B cell (primary cell): Measurements from ENCODE around the gene HGS. TPM values are rescaled to one million over a fixed set of nuclear protein-coding genes. Genes with fewer than 3 reads are reported as not detected.

Experiments
- ATAC-seq: fragments of 200-7000 bp; cut with Tn5 transposase; one replicate; pipeline ENCODE4 v1.10.0; 2021; ENCODE audit warnings: low read depth, mild to moderate bottlenecking, moderate number of reproducible peaks, moderate library complexity
- CTCF ChIA-PET: fragments of 350-600 bp; sonication (Branson Sonifier 250); formaldehyde crosslinking; loops from one replicate; lab custom pipeline; 2021; ENCODE audit warnings: antibody characterized with exemption, inconsistent platforms; lab: Charles Lee
- POLR2A ChIA-PET: fragments of 350-600 bp; sonication (Branson Sonifier 250); formaldehyde crosslinking; loops from one replicate; lab custom pipeline; 2021; ENCODE audit warnings: antibody characterized with exemption; lab: Charles Lee
- DNase-seq: peaks from one replicate; pipeline ENCODE4 v3.0.0; 2013
- H2AFZ ChIP-seq: 2 replicates; pipeline ENCODE4 v1.6.1; 2012; ENCODE audit warnings: mild to moderate bottlenecking, low read depth, low read length; ENCODE audit not compliant: insufficient read depth, poor library complexity, severe bottlenecking
- H3K27ac ChIP-seq, 2 donors: 1 replicate in 1 of 2; 2 replicates in 1 of 2; pipeline ENCODE4 v1.5.1; 2012 to 2013; ENCODE audit warnings: low read length in 2 of 2, mild to moderate bottlenecking in 2 of 2, moderate library complexity in 1 of 2
- H3K27me3 ChIP-seq, 4 experiments: fragments of 200-600 bp in 1 of 4; sonication (generic) in 1 of 4; replicated peaks in 1 of 4; 1 replicate in 2 of 4; 2 replicates in 2 of 4; pipeline versions ENCODE4 v1.6.1 to v1.7.0; 2013 to 2016; ENCODE audit warnings: low read length in 3 of 4, mild to moderate bottlenecking in 2 of 4, mixed read lengths in 1 of 4, moderate library complexity in 1 of 4; ENCODE audit not compliant: insufficient read depth in 4 of 4, control insufficient read depth in 3 of 4; ENCODE audit errors: control extremely low read depth in 1 of 4
- H3K36me3 ChIP-seq, 2 experiments: replicated peaks in 1 of 2; 1 replicate in 1 of 2; 2 replicates in 1 of 2; pipeline versions ENCODE4 v1.6.1 to v1.7.1; 2013; ENCODE audit warnings: low read length in 1 of 2; ENCODE audit not compliant: insufficient read depth in 2 of 2, control insufficient read depth in 1 of 2; ENCODE audit errors: control extremely low read depth in 1 of 2, extremely low read depth in 1 of 2
- H3K4me1 ChIP-seq, 2 donors: fragments of 200-600 bp in 1 of 2; sonication (generic) in 1 of 2; 1 replicate in 1 of 2; 2 replicates in 1 of 2; pipeline versions ENCODE4 v1.5.1 to v1.6.1; 2013 to 2017; ENCODE audit warnings: low read length in 2 of 2; ENCODE audit not compliant: control insufficient read depth in 2 of 2, insufficient read depth in 2 of 2
- H3K4me2 ChIP-seq: replicated peaks from 2 replicates; pipeline ENCODE3; 2012; ENCODE audit warnings: mild to moderate bottlenecking, low read depth, low read length; ENCODE audit not compliant: poor library complexity, severe bottlenecking
- H3K4me3 ChIP-seq, 5 experiments: fragments of 200-600 bp in 1 of 5; sonication (generic) in 1 of 5; 1 replicate in 3 of 5; 2 replicates in 2 of 5; pipeline versions ENCODE4 v1.5.1 to v1.7.0; 2011 to 2016; ENCODE audit warnings: low read length in 4 of 5, mild to moderate bottlenecking in 4 of 5, low read depth in 2 of 5, control low read depth in 1 of 5, moderate library complexity in 1 of 5; ENCODE audit not compliant: insufficient read depth in 1 of 5; ENCODE audit errors: control extremely low read depth in 1 of 5, extremely low read depth in 1 of 5
- H3K79me2 ChIP-seq: fragments of 200-600 bp; sonication (generic); one replicate; pipeline ENCODE4 v1.6.0; 2016; ENCODE audit warnings: low read length; ENCODE audit not compliant: control insufficient read depth, insufficient read depth
- H3K9ac ChIP-seq: fragments of 200-600 bp; sonication (generic); 2 replicates; pipeline ENCODE4 v1.6.1; 2017; ENCODE audit warnings: mild to moderate bottlenecking, low read length, moderate library complexity
- H3K9me3 ChIP-seq, 3 donors: one replicate each; pipeline versions ENCODE4 v1.6.1 to v1.7.1; 2013; ENCODE audit warnings: low read length in 2 of 3; ENCODE audit not compliant: control insufficient read depth in 2 of 3, insufficient read depth in 1 of 3; ENCODE audit errors: control extremely low read depth in 1 of 3
- H4K20me1 ChIP-seq: 2 replicates; pipeline ENCODE4 v1.6.0; 2012; ENCODE audit warnings: mild to moderate bottlenecking, low read length; ENCODE audit not compliant: insufficient read depth, control insufficient read depth, poor library complexity, severe bottlenecking
- H3K27ac Mint-ChIP-seq: one replicate; pipeline ENCODE4 v1.8.0; 2021; ENCODE audit warnings: mixed read lengths
- H3K27me3 Mint-ChIP-seq: one replicate; pipeline ENCODE4 v1.8.0; 2021; ENCODE audit warnings: mixed read lengths
- H3K4me1 Mint-ChIP-seq: one replicate; pipeline ENCODE4 v1.8.0; 2021; ENCODE audit warnings: mixed read lengths
- H3K4me3 Mint-ChIP-seq: one replicate; pipeline ENCODE4 v1.8.0; 2021; ENCODE audit warnings: mixed read lengths
- H3K9me3 Mint-ChIP-seq: one replicate; pipeline ENCODE4 v1.8.0; 2022; ENCODE audit warnings: mixed read lengths; ENCODE audit not compliant: insufficient read depth
- CTCF ChIP-seq: fragments of 200-600 bp; IDR thresholded peaks from one replicate; pipeline ENCODE4 v1.8.0; 2022; ENCODE audit warnings: antibody characterized with exemption, mild to moderate bottlenecking
- EZH2 ChIP-seq: IDR thresholded peaks from 2 replicates; pipeline ENCODE4 v1.6.1; 2012; ENCODE audit warnings: borderline replicate concordance, low read depth, mild to moderate bottlenecking, moderate library complexity, low read length; ENCODE audit not compliant: insufficient read depth, poor library complexity, severe bottlenecking
- WGBS: methylation state at CpG from one replicate; pipeline ENCODE4 v1.1.5; 2013; ENCODE audit warnings: missing lambda C conversion rate; ENCODE audit not compliant: insufficient coverage; 5-methylcytosine and 5-hydroxymethylcytosine counted together
- intact Hi-C: fragments of 100-400 bp; cut with micrococcal nuclease; formaldehyde crosslinking; loops from one replicate; pipeline ENCODE4 v1.10.0; 2022
- polyA plus RNA-seq: library from polyadenylated mRNA; depleted of rRNA; stranded (reverse); fragments of >200 nt; gene quantifications from 2 replicates; pipeline ENCODE4 v1.2.3, GENCODE V29; 2012
- total RNA-seq, 2 donors: library from RNA; stranded (reverse); fragments of 120-200 nt in 1 of 2; gene quantifications; 1 replicate in 1 of 2; 2 replicates in 1 of 2; pipeline versions ENCODE4 v1.2.3 to v1.2.4, GENCODE V29; 2013 to 2022

HGS gene
- total and polyA plus RNA-seq, 2 donors (not counting 1 experiment from before 2014, with no cell fraction given), result 184 to 220 TPM

GRCh38 chr17:81688616-81689015 lies 4.8 kb downstream of the HGS start:
- H3K9me3 ChIP-seq, result no peaks in the 10 kb centered on the region
- no peaks in the 10 kb centered on the region for H3K27me3 ChIP-seq
- DNase-seq (no peak), ATAC-seq (no peak)
- H3K4me3 ChIP-seq, result no peak overlapping the region
- WGBS, result 89% methylated on average over 9 of the region's 14 CpGs
- peaks cover 88% of the 10 kb centered on the region for H4K20me1 ChIP-seq
- H2AFZ ChIP-seq, result no peak overlapping the region
- no peaks in the 10 kb centered on the region for H3K9me3 Mint-ChIP-seq
- ChIA-PET CTCF (no interaction called here), POLR2A (no interaction called here)
- no peaks in the 10 kb centered on the region for H3K27me3 Mint-ChIP-seq
- H3K79me2 ChIP-seq, result peaks cover 74% of the 10 kb centered on the region
- no peak overlapping the region for H3K27ac Mint-ChIP-seq
- H3K36me3 ChIP-seq, result peaks cover 0 to 61% of the 10 kb centered on the region in 2 experiments
- H3K4me1 Mint-ChIP-seq, result peaks cover 24% of the 10 kb centered on the region
- TF ChIP-seq CTCF (no peak), EZH2 (no peak)
- no peak overlapping the region for H3K9ac ChIP-seq
- no peak overlapping the region for H3K4me3 Mint-ChIP-seq
- H3K4me1 ChIP-seq, result peaks cover 15 to 16% of the 10 kb centered on the region in 2 donors
- no peak overlapping the region for H3K27ac ChIP-seq
- no peak overlapping the region for H3K4me2 ChIP-seq
- intact Hi-C loops, result no loop called here

GRCh38 chr17:81690066-81690465 lies 6.3 kb downstream of the HGS start:
- CTCF ChIA-PET, result no interaction called here
- peaks cover 0 to 66% of the 10 kb centered on the region in 2 experiments for H3K36me3 ChIP-seq

More at GRCh38 chr17:81690066-81690465, 6.3 kb downstream of the HGS start:
- Histone ChIP-seq H3K79me2 (peaks cover 67% of the 10 kb centered on the region), H4K20me1 (peaks cover 82% of the 10 kb centered on the region), H3K4me2 (no peak overlapping the region), H3K4me3 (no peak overlapping the region), H3K9ac (no peak overlapping the region), H3K27me3 (no peaks in the 10 kb centered on the region), H3K27ac (no peak overlapping the region), H3K9me3 (no peaks in the 10 kb centered on the region), H2AFZ (no peak overlapping the region), H3K4me1 (peaks cover 7% of the 10 kb centered on the region in 2 donors)
- H3K27ac Mint-ChIP-seq, result no peak overlapping the region
- no peak overlapping the region for H3K4me3 Mint-ChIP-seq
- WGBS, result 94% methylated on average over 17 of the region's 18 CpGs
- no peak for ATAC-seq
- POLR2A ChIA-PET, result no interaction called here
- no peaks in the 10 kb centered on the region for H3K9me3 Mint-ChIP-seq
- H3K27me3 Mint-ChIP-seq, result no peaks in the 10 kb centered on the region
- peaks cover 14% of the 10 kb centered on the region for H3K4me1 Mint-ChIP-seq
- intact Hi-C loops, result no loop called here
- no peak for DNase-seq
- TF ChIP-seq EZH2 (no peak), CTCF (no peak)
